GM19463 (cell line): ENCODE results near the gene APMAP.
A peak's percentile ranks its signal among the peaks of the same experiment; 100 is the strongest.

Experiments used
- ATAC-seq: cut with Tn5 transposase; IDR thresholded peaks from one replicate; pipeline ENCODE4 v1.9.1; 2021; ENCODE audit warnings: mild to moderate bottlenecking, moderate library complexity; ENCODE audit not compliant: unreplicated experiment

Gene APMAP

DNA sequence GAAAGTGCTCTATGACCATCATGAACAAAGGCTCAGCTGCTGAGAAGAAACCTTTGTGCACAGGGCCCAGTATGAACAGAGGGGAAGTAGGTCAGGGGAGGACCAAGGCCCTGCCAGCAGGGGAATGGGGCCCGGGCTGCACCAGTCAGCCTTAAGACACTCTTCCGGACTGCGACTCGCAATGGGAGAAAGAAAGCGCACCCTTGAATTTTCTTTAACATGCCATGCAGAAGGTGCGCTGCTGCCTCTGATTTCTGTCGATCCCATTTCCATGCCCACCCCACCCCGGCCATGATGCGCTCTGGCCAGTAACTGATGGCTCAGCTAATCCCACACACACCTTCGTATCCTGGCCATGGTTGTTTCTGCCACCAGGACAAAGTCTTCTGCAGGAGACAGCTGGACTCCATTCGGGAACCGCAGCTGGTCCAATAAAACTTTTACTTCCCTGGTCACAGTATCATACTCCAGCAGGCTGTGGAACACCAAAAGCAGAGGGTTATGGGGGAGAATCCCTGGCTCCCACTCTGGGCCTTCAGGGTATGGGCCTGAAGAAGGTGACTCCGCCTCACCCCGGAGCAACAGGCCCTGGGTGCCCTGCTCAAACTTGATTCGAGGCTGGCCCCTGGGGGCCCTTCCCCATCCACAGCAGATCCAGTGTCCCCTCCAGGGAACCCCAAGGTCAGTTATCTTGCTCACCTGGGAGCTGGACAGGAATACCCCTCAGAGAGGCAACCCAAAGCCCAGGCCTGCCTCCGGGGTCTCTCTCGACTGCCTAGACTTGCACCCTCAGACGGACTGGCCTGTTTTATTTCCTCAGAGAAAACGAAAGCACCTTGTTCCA, 23.1 kb downstream of the APMAP start:
- ATAC-seq, result no peak

- ATAC-seq, result no peak
Observed at GRCh38 chr20:24968278-24968800, 24.2 kb downstream of the APMAP start.

DNA sequence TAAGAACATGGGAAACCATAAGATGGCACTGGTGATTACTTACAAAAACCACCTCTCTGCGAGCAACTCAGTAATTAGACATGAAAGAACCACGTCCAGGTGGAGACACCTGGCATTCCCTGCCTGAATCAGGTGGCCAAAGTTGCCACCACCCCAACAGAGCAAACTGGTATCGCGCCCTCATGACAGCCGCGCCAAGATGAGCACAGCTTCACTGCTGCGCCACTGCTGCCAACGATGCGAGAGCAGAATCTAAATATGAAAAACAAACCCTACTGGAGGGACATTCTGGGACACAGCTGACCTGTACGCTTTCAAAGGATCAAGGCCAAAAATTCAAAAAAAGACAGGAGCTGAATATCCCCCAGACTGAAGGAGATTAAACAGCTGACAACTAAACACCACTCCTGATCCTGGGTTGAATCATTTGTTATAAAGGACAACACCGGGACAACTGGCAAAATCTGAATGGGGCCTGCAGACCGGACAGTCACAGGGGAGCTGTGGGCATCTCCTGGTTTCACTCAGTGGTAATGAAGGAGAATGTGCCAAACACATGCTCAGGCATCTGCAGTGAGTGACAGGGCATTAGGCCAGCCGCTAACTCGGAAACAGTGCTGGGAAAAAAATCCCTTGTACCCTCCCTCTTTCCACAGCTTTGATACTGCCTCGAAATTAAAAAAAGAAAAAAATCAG, 26.1 kb downstream of the APMAP start:
- ATAC-seq, result no peak

GRCh38 chr20:24965065-24965919, 27.3 kb downstream of the APMAP start:
- ATAC-seq, result no peak

- no peak for ATAC-seq
Observed at GRCh38 chr20:24964506-24964840, 28.1 kb downstream of the APMAP start.

GRCh38 chr20:24963672-24964505, 28.7 kb downstream of the APMAP start:
- no peak for ATAC-seq

- ATAC-seq, result no peak
Observed at GRCh38 chr20:24962510-24962909, 30.0 kb downstream of the APMAP start.

DNA sequence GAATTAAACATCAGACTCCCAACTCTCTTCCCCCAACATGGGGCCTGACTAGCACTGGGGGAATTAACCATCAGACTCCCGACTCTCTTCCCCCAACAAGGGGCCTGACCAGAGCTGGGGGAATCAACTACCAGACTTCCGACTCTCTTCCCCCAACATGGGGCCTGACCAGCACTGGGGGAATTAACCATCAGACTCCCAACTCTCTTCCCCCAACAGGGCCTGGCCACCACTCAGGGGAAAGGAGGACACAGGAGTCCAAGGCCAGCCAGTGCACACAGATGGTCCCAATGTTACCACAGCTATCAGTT, 30.4 kb downstream of the APMAP start:
- ATAC-seq, result no peak

GRCh38 chr20:24961384-24962181, 31.0 kb downstream of the APMAP start:
- no peak for ATAC-seq

GRCh38 chr20:24960861-24961260, 31.7 kb downstream of the APMAP start:
- no peak for ATAC-seq

DNA sequence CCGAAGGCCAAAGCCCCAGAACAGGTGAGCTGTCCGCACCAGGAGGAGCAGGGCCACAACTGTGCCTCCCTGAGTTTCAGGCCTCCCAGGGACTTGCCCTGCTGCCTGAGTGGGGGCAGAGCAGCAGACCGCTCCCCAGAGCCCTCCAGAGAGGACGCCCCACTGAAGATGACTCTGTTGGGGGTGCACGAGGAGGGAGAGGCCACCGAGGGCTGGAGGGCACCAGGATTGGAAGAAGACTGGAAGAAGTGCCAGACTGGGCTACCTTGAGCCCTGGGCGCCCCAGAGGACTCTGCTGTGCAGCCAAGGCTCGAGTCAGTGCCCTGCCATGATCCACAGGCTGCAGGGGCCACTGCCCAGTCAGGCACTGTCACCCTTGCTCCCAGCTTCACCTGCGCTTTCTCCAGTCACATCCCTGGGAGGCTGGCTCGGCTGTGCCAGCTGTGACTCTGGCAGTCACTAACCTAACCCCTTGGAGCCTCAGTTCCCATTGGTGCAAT, 32.2 kb downstream of the APMAP start:
- no peak for ATAC-seq

DNA sequence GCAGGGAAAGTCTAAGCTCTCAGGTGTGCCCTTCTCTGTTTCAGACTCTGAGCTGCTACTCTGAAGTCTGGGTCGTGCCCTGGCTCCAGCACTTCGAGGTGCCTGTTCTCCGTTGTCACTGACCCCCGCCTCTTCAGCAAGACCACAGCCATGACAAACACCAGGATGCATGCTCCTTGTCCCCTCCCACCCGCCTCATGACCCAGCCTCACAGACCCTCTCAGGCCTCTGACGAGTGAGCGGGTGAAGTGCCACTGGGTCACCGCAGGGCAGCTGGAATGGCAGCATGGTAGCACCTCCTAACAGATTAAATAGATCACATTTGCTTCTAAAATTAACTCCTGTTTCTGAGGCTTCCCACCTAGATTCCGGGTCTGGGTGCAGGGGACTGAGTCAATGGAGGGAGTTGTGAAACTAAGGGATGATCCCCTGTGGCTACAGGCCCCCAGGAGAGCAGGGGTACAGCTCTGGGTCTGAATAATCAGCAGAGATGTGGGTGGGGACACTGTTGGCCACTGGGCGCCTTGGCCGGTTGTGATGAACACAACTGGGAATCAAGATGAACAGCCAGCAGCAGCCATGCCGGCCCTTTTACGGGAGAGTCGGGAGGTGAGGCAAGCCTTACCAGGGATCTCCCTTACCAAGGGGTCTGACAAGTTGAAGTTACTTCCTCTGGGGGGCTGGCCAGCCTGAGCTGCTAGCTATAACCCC, 32.8 kb downstream of the APMAP start:
- ATAC-seq, result no peak

DNA sequence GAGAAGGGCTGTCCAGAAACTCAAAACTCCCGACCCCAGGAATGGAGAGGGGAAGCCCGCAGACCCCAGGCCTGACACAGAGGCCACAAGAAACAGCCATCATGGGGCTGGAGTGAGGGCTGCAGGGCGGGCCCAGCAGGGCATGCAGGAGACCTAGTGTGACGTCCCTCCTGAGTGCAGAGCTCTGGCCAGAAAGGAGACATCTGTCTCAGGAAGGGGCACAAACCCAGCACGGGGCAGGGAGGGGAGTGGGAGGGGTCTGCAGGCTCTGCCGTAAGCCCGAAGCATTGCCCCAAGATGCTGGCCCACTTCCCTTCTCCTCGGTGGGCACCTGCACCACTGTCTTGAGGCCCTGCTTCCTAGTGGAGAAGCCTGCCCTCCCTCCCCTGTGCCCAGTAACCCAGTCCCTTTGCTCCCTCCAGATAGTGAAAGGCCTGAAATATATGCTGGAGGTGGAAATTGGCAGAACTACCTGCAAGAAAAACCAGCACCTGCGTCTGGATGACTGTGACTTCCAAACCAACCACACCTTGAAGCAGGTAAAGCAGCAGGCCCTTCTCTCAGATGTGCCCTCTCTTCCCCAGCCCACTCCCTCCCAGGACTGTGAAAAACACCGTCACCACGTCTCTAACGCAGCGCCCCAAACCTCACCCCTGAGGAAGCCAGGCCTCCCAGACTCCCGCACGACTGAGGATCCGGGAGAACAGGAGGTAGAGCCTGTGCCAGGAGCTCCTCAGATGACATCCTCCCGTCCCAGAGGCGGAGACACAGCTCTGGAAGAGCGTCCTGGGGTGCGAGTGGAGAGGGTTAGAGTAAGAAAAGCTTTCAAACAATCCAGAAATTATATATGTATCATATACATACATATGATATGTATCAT, 33.8 kb downstream of the APMAP start:
- no peak for ATAC-seq

- no peak for ATAC-seq
Observed at GRCh38 chr20:24957326-24958016, 35.1 kb downstream of the APMAP start.

- ATAC-seq, result no peak
Observed at GRCh38 chr20:24956001-24956841, 36.3 kb downstream of the APMAP start.

GRCh38 chr20:24955045-24955444, 37.5 kb downstream of the APMAP start:
- peak; percentile 87 for ATAC-seq
